K562 (cell line): ENCODE measurements around the gene CMTR1. TPM values are rescaled to one million over a fixed set of nuclear protein-coding genes. Genes with fewer than 3 reads are reported as not detected.
"Not testable (repeated sequence)": the region's sequence is repeated elsewhere in the genome, so short reads cannot be mapped to it uniquely, and the experiment has no call there.

Experiments
- ATAC-seq: fragments of 200-7000 bp; cut with Tn5 transposase; 3 replicates; pipeline ENCODE4 v1.9.1; 2020; ENCODE audit warnings: moderate library complexity
- BruUV-seq: library from RNA; stranded (reverse); fragments of 400-500 nt; replicated peaks from 2 replicates; lab custom pipeline; 2021; lab: Mats Ljungman, UMichigan
- CTCF ChIA-PET: fragments of 300-600 bp; formaldehyde crosslinking; extraction: SDS; loops from one replicate; lab custom pipeline; 2021; ENCODE audit warnings: low intra/inter-chr PET ratio; lab: Yijun Ruan, JAX
- POLR2A ChIA-PET: fragments of 300-600, 350-650 bp; sonication (Branson Sonifier 250); formaldehyde crosslinking; extraction: SDS; loops from one replicate; lab custom pipeline; 2021; ENCODE audit warnings: antibody characterized with exemption, inconsistent platforms; lab: Yijun Ruan, JAX
- DNase-seq, 4 experiments: peaks; one replicate each; pipeline versions ENCODE4 v3.0.0 to v3.0.0-alpha.2; 2011 to 2018; ENCODE audit warnings: low spot score in 3 of 4, mixed read lengths in 3 of 4; ENCODE audit errors: extremely low read depth in 1 of 4
- FAIRE-seq: peaks from 2 replicates; lab custom pipeline; 2011; peaks lifted over from hg19 to GRCh38; lab: Jason Lieb, UNC
- H2AFZ ChIP-seq: 2 replicates; pipeline ENCODE4 v1.6.0; 2011; ENCODE audit warnings: low read depth, low read length, control low read depth, inconsistent platforms
- H3K27ac ChIP-seq: fragments of 200-600 bp; 3 replicates; pipeline ENCODE4 v1.8.0; 2011; ENCODE audit warnings: low read depth, mild to moderate bottlenecking, control low read depth, inconsistent platforms, low read length, moderate library complexity, mixed read lengths; ENCODE audit errors: extremely low read depth
- H3K27me3 ChIP-seq, 2 experiments: fragments of 300-600 bp in 1 of 2; 2 replicates in 1 of 2; 3 replicates in 1 of 2; pipeline versions ENCODE4 v1.6.0 to v1.8.0; 2011; ENCODE audit warnings: inconsistent platforms in 2 of 2, low read length in 2 of 2, mild to moderate bottlenecking in 1 of 2, mixed read lengths in 1 of 2, moderate library complexity in 1 of 2; ENCODE audit not compliant: control insufficient read depth in 2 of 2, insufficient read depth in 2 of 2
- H3K36me3 ChIP-seq: fragments of 300-600 bp; 3 replicates; pipeline ENCODE4 v1.8.0; 2011; ENCODE audit warnings: mild to moderate bottlenecking, low read length, inconsistent platforms; ENCODE audit not compliant: control insufficient read depth, insufficient read depth
- H3K4me1 ChIP-seq, 2 experiments: fragments of 200-600 bp in 1 of 2; replicated peaks in 1 of 2; 2 replicates in 1 of 2; 3 replicates in 1 of 2; pipeline versions ENCODE4 v1.5.1 to v1.8.0; 2011; ENCODE audit warnings: inconsistent platforms in 2 of 2, low read length in 2 of 2, mild to moderate bottlenecking in 1 of 2, mixed read lengths in 1 of 2, moderate library complexity in 1 of 2; ENCODE audit not compliant: control insufficient read depth in 2 of 2, insufficient read depth in 2 of 2
- H3K4me2 ChIP-seq: 2 replicates; pipeline ENCODE4 v1.6.1; 2011; ENCODE audit warnings: low read length, control low read depth, inconsistent platforms, mixed read lengths; ENCODE audit not compliant: insufficient read depth
- H3K4me3 ChIP-seq: fragments of 200-600 bp; sonication (generic), shearing (Covaris generic); 2 replicates; pipeline ENCODE4 v1.5.1; 2016; ENCODE audit warnings: control low read depth, inconsistent platforms
- H3K79me2 ChIP-seq: fragments of 200-600 bp; 3 replicates; pipeline ENCODE4 v1.8.0; 2011; ENCODE audit warnings: low read length, inconsistent platforms; ENCODE audit not compliant: control insufficient read depth, insufficient read depth
- H3K9ac ChIP-seq, 2 experiments: 2 replicates each; pipeline versions ENCODE4 v1.6.0 to v1.6.1; 2011; ENCODE audit warnings: low read depth in 2 of 2, low read length in 2 of 2, control low read depth in 1 of 2, inconsistent platforms in 1 of 2, mild to moderate bottlenecking in 1 of 2, mixed read lengths in 1 of 2; ENCODE audit not compliant: insufficient read depth in 1 of 2
- H3K9me1 ChIP-seq: one replicate; pipeline ENCODE4 v1.6.0; 2011; ENCODE audit warnings: inconsistent platforms, mild to moderate bottlenecking, low read length, moderate library complexity; ENCODE audit not compliant: control insufficient read depth, insufficient read depth
- H3K9me3 ChIP-seq: replicated peaks from 2 replicates; pipeline ENCODE4 v1.5.1; 2011; ENCODE audit warnings: low read depth, low read length, inconsistent platforms; ENCODE audit not compliant: control insufficient read depth, insufficient read depth
- H4K20me1 ChIP-seq: replicated peaks from 2 replicates; pipeline ENCODE4 v1.6.1; 2011; ENCODE audit warnings: low read length, inconsistent platforms, mixed read lengths; ENCODE audit not compliant: control insufficient read depth, insufficient read depth
- ATF4 ChIP-seq: fragments of 450-650 bp; formaldehyde crosslinking; IDR thresholded peaks from 2 replicates; pipeline ENCODE4 v1.4.0; 2022; ENCODE audit warnings: mild to moderate bottlenecking, moderate library complexity
- CEBPZ ChIP-seq: fragments of 150-350 bp; IDR thresholded peaks from 2 replicates; pipeline ENCODE4 v1.6.1; 2014; ENCODE audit warnings: low read depth, mild to moderate bottlenecking, low read length, borderline replicate concordance
- FOXP4 ChIP-seq: sonication (generic); formaldehyde crosslinking; IDR thresholded peaks from 2 replicates; pipeline ENCODE4 v1.8.0; 2022; ENCODE audit warnings: mild to moderate bottlenecking, missing genetic modification reagents, borderline replicate concordance
- HEY1 ChIP-seq: fragments of 250-450 bp; sonication (Bioruptor Pico); IDR thresholded peaks from 2 replicates; pipeline ENCODE4 v1.5.0; 2020; ENCODE audit warnings: mild to moderate bottlenecking, moderate library complexity, borderline replicate concordance
- ZNF384 ChIP-seq: IDR thresholded peaks from 2 replicates; pipeline ENCODE4 v1.6.1; 2012; ENCODE audit warnings: low read depth, low read length, improper control_type of control experiment
- WGBS: fragments of 100-300 bp; shearing (Covaris generic); methylation state at CpG from one replicate; pipeline ENCODE4 v1.1.6; 2016; ENCODE audit warnings: low coverage, mixed read lengths; ENCODE audit not compliant: insufficient coverage; ENCODE audit errors: missing lambda C conversion rate; 5-methylcytosine and 5-hydroxymethylcytosine counted together
- in situ Hi-C: fragments of 300-500 bp; cut with MboI; formaldehyde crosslinking; loops from 4 replicates; pipeline ENCODE4 v1.15.0; 2018; ENCODE audit warnings: inconsistent platforms, mixed read lengths
- intact Hi-C: fragments of 100-400 bp; cut with micrococcal nuclease; formaldehyde crosslinking; loops from 2 replicates; pipeline ENCODE4 v1.14.2; 2022
- polyA plus RNA-seq, 8 experiments: library from polyadenylated mRNA; depleted of rRNA in 4 of 8; stranded (reverse) in 5 of 8; unstranded in 3 of 8; fragments of >200 nt; fragmentation: Nextera tagmentation in 2 of 8; fragmentation: Illumina TruSeq in 1 of 8; extraction: Ambion mirVana in 2 of 8; extraction: Trizol in 1 of 8; gene quantifications; 2 replicates each; pipeline versions ENCODE4 v1.2.1 to v1.2.3, GENCODE V29; 2011 to 2014; ENCODE audit warnings: inconsistent platforms in 1 of 8, missing spikeins in 1 of 8
- total RNA-seq, 7 experiments: library from RNA; depleted of rRNA in 6 of 7; stranded (reverse); fragments of >200 nt in 6 of 7; fragmentation: Illumina TruSeq in 2 of 7; extraction: Trizol in 2 of 7; gene quantifications; 2 replicates each; pipeline versions ENCODE4 v1.2.1 to v1.2.3, GENCODE V29; 2011 to 2021; ENCODE audit warnings: low replicate concordance in 1 of 7
- TF ChIP-seq, protein P1 (sequence below): fragments of 250-450 bp; sonication (Bioruptor Pico); IDR thresholded peaks from 2 replicates; pipeline ENCODE4 v1.4.0; 2020; ENCODE audit warnings: mild to moderate bottlenecking, moderate library complexity

CMTR1 gene
- total and polyA plus RNA-seq, 9 of the 15 experiments (the other 6 are each of a cell fraction or from before 2014, with no cell fraction given), result 2.9 to 63.5 (median 49.5) TPM

DNA sequence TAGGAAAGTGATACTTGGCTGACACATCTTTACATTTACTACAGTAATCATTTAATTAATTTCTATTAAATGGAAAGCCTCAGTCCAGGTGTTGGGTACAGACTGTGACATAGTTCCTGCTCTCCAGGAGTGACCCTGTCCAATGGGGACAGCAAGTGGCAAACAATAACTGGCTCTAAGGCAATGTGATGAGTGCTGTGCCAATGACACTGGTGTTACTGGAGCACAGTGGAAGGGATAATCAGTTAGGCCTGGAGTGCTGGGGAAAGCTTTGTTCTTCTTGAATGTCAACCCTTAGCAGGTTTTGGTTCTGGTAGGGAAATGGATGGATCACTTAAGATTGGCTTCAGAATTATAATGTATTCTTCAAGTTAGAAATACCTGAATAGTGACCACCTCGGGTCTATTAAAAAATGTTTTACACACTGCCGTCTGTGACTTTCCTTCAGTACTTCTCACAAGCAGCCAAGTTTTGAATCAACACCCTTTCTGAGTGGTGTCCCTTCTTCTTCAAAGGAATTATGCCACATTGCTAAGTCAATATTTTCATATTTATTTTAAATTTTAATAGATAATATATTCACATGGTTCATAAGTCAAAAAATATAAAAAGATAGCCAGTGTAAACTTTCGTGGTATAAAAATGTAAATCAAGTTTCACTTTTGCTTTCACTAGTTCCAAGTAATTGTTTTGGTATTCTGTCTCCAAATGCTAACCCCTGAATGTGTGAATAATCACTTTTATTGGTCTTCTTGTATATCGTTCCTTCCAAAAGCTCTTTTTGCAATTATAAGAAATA, 9.6 kb downstream of the CMTR1 start (continued):
- no peak for TF ChIP-seq FOXP4 (CRISPR knock-in tag)
- TF ChIP-seq, protein P1, sequence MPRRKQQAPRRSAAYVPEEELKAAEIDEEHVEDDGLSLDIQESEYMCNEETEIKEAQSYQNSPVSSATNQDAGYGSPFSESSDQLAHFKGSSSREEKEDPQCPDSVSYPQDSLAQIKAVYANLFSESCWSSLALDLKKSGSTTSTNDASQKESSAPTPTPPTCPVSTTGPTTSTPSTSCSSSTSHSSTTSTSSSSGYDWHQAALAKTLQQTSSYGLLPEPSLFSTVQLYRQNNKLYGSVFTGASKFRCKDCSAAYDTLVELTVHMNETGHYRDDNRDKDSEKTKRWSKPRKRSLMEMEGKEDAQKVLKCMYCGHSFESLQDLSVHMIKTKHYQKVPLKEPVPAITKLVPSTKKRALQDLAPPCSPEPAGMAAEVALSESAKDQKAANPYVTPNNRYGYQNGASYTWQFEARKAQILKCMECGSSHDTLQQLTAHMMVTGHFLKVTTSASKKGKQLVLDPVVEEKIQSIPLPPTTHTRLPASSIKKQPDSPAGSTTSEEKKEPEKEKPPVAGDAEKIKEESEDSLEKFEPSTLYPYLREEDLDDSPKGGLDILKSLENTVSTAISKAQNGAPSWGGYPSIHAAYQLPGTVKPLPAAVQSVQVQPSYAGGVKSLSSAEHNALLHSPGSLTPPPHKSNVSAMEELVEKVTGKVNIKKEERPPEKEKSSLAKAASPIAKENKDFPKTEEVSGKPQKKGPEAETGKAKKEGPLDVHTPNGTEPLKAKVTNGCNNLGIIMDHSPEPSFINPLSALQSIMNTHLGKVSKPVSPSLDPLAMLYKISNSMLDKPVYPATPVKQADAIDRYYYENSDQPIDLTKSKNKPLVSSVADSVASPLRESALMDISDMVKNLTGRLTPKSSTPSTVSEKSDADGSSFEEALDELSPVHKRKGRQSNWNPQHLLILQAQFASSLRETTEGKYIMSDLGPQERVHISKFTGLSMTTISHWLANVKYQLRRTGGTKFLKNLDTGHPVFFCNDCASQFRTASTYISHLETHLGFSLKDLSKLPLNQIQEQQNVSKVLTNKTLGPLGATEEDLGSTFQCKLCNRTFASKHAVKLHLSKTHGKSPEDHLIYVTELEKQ, result no peak
- TF ChIP-seq HEY1 (CRISPR knock-in tag), result no peak
- no peak for TF ChIP-seq ZNF384
- TF ChIP-seq ATF4 (CRISPR knock-in tag), result no peak
- no peak for TF ChIP-seq CEBPZ

DNA sequence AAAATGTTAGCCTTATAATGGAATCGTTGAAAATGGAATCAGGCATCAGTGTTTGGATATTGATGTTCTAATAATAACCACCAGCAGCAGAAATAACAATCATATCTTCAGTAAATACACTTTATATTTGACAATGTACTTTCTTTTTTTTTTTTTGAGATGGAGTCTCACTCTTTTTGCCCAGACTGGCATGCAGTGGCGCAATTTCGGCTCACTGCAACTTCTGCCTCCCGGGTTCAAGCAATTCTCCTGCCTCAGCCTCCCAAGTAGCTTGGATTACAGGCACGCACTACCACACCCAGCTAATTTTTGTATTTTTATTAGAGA, 10.2 kb downstream of the CMTR1 start:
- WGBS, result 91% methylated on average over 5 of the region's 5 CpGs
- FAIRE-seq, H3K27me3 ChIP-seq, intact Hi-C loops, H4K20me1 ChIP-seq, BruUV-seq, H3K4me1 ChIP-seq, CTCF ChIA-PET, ATAC-seq, H3K4me2 ChIP-seq, H3K9me3 ChIP-seq, in situ Hi-C loops, H3K4me3 ChIP-seq, DNase-seq, H3K27ac ChIP-seq, H3K79me2 ChIP-seq, H3K9ac ChIP-seq, H3K9me1 ChIP-seq, H2AFZ ChIP-seq: not testable (repeated sequence)
- H3K36me3 ChIP-seq, result peaks cover 90% of the 10 kb centered on the region
- POLR2A ChIA-PET, result interaction anchor here (2.2 kb wide), 1 partner anchor 10 kb away, joined by 14 read pairs; the partner anchor contains the start of gene CMTR1
